GM19438 (cell line): ENCODE data around the gene SULF2.

ENCODE experiments used
- ATAC-seq: cut with Tn5 transposase; IDR thresholded peaks from one replicate; pipeline ENCODE4 v1.9.1; 2021; ENCODE audit warnings: low read depth; ENCODE audit not compliant: unreplicated experiment

Gene SULF2

DNA sequence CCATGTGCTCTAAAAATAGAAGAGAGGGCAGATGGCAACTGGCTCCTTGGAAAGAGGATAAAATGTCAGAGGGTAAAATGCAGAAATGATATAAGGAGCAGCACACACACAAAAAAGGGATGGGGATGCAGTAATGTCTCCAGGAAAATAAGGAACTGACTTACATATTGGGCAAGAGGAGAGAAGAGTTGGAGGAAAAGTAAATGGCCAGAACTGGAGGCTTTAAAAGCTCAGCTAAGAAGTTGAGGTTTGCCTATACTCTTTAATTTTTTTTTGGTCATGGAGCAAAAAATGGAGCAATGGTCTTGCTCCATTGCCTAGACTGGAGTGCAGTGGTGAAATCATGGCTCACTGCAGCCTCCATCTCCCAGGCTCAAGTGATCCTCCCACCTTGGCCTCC is 93.7 kb downstream of the SULF2 start:
- no peak for ATAC-seq

GRCh38 chr20:47689731-47690130 is 95.5 kb downstream of the SULF2 start:
- no peak for ATAC-seq

DNA sequence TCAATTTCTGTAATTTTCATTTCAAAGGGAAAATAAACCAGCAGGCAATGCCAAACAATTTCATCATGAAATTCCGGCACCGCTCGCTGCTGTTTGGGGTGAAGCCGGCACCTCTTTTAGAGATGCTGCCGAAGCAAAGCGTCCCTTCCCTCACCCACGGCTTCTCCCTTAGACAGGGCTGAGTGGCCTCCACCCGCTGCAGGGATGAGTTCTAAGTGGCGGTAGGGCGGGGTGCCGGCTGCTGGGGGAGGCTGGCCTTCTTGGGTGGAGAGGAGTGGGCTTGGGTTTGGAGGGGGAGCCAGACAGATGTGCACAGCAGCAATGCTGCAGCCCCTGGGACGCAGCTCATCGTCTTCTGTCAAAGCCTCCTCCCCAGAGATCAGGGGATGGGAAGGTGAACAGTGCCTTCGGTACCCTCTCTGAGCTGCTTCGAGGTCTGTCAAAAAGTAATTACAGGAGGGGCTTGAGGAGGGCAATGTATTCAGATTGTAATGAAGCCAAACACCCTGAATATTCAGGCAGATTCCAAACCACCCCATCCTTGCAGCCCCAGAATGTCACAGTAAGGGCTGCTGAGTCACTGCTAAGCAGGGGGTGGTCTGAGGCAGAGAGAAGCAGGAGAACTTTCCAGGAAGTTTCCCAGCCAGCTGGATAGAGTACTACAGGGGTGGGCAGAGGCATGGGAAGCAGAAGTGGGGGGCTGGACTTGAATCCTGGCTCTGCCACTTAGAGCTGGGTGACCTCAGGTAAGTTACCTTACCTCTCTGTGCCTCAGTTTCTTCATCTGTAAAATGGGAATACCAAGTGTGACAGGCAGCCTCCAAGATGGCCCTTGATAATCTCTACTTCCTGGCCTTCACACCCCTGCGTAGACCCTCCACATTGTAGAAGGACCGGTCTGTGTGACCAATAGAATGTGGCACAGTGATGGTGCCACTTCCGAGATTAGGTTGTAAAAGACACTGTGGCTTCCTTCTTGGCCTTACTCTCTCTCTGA is 96.6 kb downstream of the SULF2 start:
- no peak for ATAC-seq

DNA sequence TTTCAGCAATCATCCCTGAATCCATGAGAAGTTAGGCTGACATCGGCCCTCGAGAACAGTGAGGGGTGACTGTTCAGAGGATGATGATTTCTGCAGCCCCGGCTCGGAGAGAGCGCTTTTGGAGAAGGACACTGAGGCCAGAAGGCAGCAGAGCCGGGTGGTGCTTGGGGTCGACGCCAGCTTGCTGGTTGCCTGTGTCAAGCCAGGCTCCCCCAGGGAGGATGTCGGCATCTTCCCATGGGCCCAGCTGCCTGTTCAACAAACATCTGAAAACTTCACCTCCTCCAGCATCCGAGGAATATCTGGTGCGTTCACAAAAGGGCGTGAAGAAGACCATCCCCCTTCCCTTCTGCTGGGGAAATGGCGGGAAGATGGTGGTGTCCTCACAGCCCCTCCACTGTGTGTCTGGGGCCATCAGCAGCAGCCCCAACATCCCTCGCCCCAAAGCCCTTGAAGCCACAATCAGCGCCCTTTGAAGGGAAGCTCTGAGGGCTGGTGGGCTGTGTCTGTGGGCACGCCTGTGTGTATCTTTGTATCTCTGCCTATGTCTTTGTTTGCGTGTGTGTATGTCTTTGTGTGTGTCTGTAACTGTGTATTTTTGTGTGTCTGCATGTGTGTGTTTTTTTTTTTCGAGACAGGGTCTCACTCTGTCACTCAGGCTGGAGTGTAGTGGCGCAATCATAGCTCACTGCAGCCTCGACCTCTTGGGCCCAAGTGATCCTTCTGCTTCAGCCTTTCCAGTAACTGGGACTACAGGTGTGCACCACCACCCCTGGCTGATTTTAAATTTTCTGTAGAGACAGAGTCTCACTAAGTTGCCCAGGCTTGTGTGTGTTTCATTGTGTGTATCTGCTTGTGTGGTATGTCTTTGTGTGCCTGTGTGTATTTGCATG is 97.9 kb downstream of the SULF2 start:
- ATAC-seq = no peak

- no peak for ATAC-seq
These were observed 98.7 kb downstream of the SULF2 start for GRCh38 chr20:47686545-47686944.

DNA sequence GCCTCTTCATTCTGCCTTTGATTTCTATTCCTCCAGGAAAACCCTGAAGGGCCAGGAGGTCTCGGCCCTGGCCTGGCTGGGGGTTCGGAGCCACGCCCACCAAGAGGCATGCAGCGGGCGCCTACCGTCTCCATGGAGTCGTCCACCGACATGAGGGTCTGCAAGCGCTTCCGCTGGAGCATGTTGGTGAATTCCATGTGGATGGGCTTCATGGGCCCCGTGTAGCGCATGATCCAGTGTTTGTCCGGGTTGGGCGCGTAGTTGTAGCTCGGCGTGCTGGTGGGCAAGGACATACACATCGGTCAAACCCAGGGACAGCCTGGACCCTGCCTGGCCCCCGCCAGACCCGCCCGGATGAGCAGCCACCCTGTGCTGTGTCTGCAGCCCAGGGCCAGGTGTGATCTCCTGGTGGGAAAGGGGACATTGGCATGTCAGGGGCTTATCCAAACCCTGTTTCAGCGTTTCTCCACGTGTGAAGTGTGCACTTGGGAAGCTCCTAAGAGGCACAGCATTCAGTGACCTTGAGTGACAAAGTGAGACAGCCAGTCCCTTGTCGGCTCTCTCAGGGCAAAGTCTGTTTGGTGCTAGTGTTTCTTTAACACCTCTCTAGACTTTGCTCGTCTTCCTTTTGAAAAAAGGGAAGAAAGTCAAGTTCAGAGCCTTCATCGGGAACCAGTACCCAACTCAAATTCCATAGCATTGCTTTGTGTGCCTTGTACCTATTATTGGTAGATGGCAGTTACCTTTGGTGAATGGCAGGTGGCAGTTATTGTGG is 100.8 kb downstream of the SULF2 start:
- no peak for ATAC-seq

DNA sequence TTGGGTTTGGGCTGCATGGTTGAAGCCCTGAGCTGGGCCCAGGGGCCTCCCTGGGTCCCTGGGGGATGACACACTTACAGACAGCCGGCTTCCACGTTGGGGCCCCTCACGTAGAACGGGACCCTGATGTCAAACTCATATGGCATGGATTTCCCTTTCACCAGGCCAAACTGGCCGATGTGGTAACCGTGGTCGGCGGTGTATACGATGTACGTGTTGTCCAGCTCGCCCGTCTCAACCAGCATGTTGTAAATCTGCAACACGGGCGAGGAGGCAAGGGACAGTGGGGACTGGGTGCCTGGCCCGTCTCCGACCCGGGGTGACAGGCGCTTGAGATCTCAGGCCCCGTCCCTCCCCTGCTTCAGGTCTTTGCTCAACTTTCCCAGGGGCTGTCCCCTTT is 102.4 kb downstream of the SULF2 start:
- no peak for ATAC-seq

- ATAC-seq = no peak
These were observed 103.1 kb downstream of the SULF2 start for GRCh38 chr20:47682028-47682783.

GRCh38 chr20:47680804-47681529 is 104.3 kb downstream of the SULF2 start:
- no peak for ATAC-seq

- no peak for ATAC-seq
These were observed 105.8 kb downstream of the SULF2 start for GRCh38 chr20:47679462-47679861.

GRCh38 chr20:47678536-47678935 is 106.7 kb downstream of the SULF2 start:
- ATAC-seq = no peak

- ATAC-seq = no peak
These were observed 107.4 kb downstream of the SULF2 start for GRCh38 chr20:47677635-47678453.

DNA sequence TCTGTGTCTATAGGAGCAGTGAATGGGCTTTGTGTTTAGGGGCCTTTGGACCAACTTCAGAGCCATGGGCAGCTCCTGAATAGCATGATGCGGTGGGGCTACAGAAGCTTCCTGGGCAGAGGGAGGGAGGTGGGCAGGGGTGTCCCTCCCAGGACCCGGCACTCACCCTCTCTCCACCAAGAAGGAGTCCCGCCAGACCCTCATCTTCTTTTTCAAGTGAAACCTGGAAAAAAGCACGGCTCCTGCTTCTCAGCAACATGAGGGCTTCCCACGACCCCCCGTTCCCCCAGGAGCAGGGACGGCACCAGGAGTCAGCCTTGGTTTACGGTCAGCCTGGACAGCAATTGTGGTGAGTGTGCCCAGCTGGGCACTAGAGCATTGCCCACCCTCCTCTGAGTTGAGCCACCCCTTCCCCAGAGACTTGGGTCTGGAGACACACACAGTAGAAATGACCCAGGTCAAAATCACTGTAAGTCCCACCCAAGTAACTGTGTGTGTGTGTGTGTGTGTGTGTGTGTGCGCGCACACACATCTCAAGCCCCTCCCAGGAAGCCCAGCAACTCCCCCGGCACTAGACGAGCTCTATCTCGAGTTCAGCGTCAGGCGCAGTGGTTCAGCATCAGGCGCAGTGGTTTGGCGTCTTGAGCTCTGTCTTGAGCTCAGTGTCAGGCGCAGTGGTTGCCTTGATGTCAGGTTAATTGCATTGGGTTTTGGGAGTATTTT is 108.2 kb downstream of the SULF2 start:
- no peak for ATAC-seq

DNA sequence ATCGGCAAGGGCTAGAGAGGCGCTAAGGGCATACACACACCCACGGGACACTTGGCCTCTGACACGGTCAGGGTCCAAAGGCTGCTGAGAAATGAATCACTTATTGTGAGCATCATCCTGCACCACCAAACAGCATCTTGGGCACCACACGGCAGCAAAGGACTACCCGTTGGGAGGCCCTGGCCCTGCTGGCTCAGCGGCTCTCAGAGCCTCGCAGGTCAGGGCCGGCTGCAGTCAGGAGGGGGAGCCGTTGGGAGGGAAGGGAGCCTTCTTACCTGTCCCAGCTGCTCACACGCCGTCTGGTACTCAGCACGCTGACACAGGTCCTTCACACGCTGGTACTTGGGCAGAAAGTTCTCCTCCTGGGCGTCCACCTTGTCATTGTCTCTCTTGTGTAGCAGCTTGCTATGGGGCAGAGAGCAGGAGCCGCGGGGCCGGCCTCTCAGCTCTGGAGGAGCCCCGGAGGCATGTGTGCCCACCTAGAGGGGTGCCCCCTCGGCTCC is 109.0 kb downstream of the SULF2 start:
- no peak for ATAC-seq

- ATAC-seq = no peak
These were observed 109.8 kb downstream of the SULF2 start for GRCh38 chr20:47675190-47676142.

- ATAC-seq = no peak
These were observed 110.6 kb downstream of the SULF2 start for GRCh38 chr20:47674686-47675085.
